OCI-LY1 (cell line): Measurements from ENCODE around the gene GOT2.

ENCODE experiments used
- H2AFZ ChIP-seq: fragments of 200-600 bp; sonication (generic), shearing (Covaris generic); 2 replicates; pipeline ENCODE4 v1.6.0; 2014; ENCODE audit warnings: antibody characterized with exemption, mild to moderate bottlenecking, low read length
- H3F3A ChIP-seq: fragments of 200-600 bp; sonication (generic), shearing (Covaris generic); 2 replicates; pipeline ENCODE4 v1.6.0; 2014; ENCODE audit warnings: mild to moderate bottlenecking, antibody characterized with exemption, low read length, moderate library complexity; ENCODE audit not compliant: insufficient read depth
- H3K27ac ChIP-seq: fragments of 200-600 bp; sonication (generic); 2 replicates; pipeline ENCODE4 v1.5.1; 2014; ENCODE audit warnings: low read length, mixed run types, mild to moderate bottlenecking, low read depth; ENCODE audit not compliant: poor library complexity, severe bottlenecking
- H3K27me3 ChIP-seq: fragments of 200-600 bp; sonication (generic); 2 replicates; pipeline ENCODE4 v1.6.0; 2014; ENCODE audit warnings: antibody characterized with exemption, mild to moderate bottlenecking, low read length, moderate library complexity; ENCODE audit not compliant: insufficient read depth
- H3K36me3 ChIP-seq: fragments of 200-600 bp; sonication (generic); 2 replicates; pipeline ENCODE4 v1.6.1; 2014; ENCODE audit warnings: mild to moderate bottlenecking, antibody characterized with exemption, low read length, moderate library complexity, mixed read lengths; ENCODE audit not compliant: insufficient read depth
- H3K4me1 ChIP-seq: fragments of 200-600 bp; sonication (generic); 2 replicates; pipeline ENCODE4 v1.5.1; 2014; ENCODE audit warnings: mild to moderate bottlenecking, low read length, moderate library complexity; ENCODE audit not compliant: insufficient read depth, severe bottlenecking
- H3K4me2 ChIP-seq: fragments of 200-600 bp; sonication (generic), shearing (Covaris generic); 2 replicates; pipeline ENCODE4 v1.6.1; 2014; ENCODE audit warnings: low read length
- H3K4me3 ChIP-seq: fragments of 200-600 bp; sonication (generic); 2 replicates; pipeline ENCODE4 v1.5.1; 2014; ENCODE audit warnings: low read length, low read depth, mild to moderate bottlenecking, mixed read lengths; ENCODE audit not compliant: poor library complexity, severe bottlenecking
- H3K79me2 ChIP-seq: fragments of 200-600 bp; shearing (Covaris generic); 2 replicates; pipeline ENCODE4 v1.6.1; 2016; ENCODE audit warnings: mixed run types, low read length, mixed read lengths; ENCODE audit not compliant: insufficient read depth
- H3K9ac ChIP-seq: fragments of 200-600 bp; sonication (generic), shearing (Covaris generic); 2 replicates; pipeline ENCODE4 v1.6.1; 2014; ENCODE audit warnings: mild to moderate bottlenecking, low read length, mixed read lengths
- H3K9me2 ChIP-seq: fragments of 200-600 bp; sonication (generic), shearing (Covaris generic); 2 replicates; pipeline ENCODE4 v1.6.1; 2014; ENCODE audit warnings: low read depth, mild to moderate bottlenecking, low read length, mixed read lengths
- H3K9me3 ChIP-seq: fragments of 200-600 bp; shearing (Covaris generic); 2 replicates; pipeline ENCODE4 v1.6.1; 2014; ENCODE audit warnings: low read length, mixed read lengths
- H4K20me1 ChIP-seq: fragments of 200-600 bp; sonication (generic), shearing (Covaris generic); 2 replicates; pipeline ENCODE4 v1.6.0; 2016; ENCODE audit warnings: mild to moderate bottlenecking, low read length; ENCODE audit not compliant: insufficient read depth
- CTCF ChIP-seq: fragments of 200-600 bp; sonication (generic), shearing (Covaris generic); IDR thresholded peaks from 2 replicates; pipeline ENCODE4 v1.5.1; 2017; ENCODE audit warnings: mild to moderate bottlenecking, antibody characterized with exemption, low read length, moderate library complexity, mixed read lengths
- EZH2 ChIP-seq: fragments of 200-600 bp; sonication (generic), shearing (Covaris generic); IDR thresholded peaks from 2 replicates; pipeline ENCODE4 v1.8.0; 2017; ENCODE audit warnings: borderline replicate concordance, mixed run types, mild to moderate bottlenecking, antibody characterized with exemption, low read length, moderate library complexity, mixed read lengths

GOT2 gene

DNA sequence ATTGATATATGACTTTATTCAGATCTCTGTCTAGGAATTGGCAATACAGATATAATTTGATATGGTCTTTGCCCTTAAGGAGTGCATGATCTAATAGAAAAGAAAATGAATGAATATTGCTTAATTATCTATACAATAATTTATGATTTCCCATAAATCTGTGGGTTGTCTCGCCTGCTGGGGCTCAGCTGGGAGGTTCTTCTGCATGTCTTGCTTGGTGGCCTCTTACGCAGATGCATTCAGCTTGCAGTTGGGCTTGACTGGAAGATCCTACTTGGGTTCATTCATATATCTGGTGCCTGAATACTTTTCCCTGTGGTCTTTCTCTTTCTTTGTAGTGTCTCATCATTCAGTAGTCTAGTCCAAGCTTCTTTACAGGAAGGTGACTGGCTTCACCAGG, 34.0 kb upstream of the GOT2 start:
- TF ChIP-seq CTCF (no peak), EZH2 (no peak)
- H3K79me2 ChIP-seq = no peaks in the 10 kb centered on the region

DNA sequence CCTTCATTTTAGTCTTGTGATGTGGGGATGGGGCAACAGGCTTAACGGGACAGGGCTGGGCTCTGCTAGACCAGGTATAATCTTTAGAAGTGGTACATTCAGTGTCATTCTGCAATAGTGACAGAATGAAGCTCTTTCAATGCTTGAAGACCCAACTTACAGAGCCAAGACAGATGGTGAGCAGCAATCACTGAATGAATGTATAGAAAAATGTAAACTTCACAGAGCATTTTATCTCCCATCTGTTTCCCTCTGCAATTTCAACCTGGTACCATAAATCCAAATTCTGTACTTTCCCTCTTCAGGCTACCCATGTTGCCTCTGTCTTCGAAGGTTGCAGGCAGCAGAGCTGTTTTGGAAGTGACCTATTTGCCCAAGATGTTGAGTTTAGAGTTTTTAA, 33.5 kb upstream of the GOT2 start:
- no peaks in the 10 kb centered on the region for H3K4me1 ChIP-seq
- H3K36me3 ChIP-seq = no peaks in the 10 kb centered on the region; the same call in 1 of the 2 replicates
- no peak overlapping the region for H3K4me3 ChIP-seq
- H3K27me3 ChIP-seq = peaks cover under 1% of the 10 kb centered on the region; the same call in 1 of the 2 replicates
- H3K27ac ChIP-seq = no peak overlapping the region
- no peak overlapping the region for H3K4me2 ChIP-seq
- no peak overlapping the region for H2AFZ ChIP-seq
- H4K20me1 ChIP-seq = no peaks in the 10 kb centered on the region
- no peaks in the 10 kb centered on the region for H3F3A ChIP-seq
- no peak overlapping the region for H3K9ac ChIP-seq
- no peaks in the 10 kb centered on the region for H3K9me3 ChIP-seq
- H3K9me2 ChIP-seq = no peaks in the 10 kb centered on the region
- TF ChIP-seq EZH2 (no peak), CTCF (no peak)
- H3K79me2 ChIP-seq = no peaks in the 10 kb centered on the region

More for the DNA sequence above, 34.0 kb upstream of the GOT2 start:
- no peaks in the 10 kb centered on the region for H3F3A ChIP-seq
- no peak overlapping the region for H3K4me2 ChIP-seq
- no peaks in the 10 kb centered on the region for H3K4me1 ChIP-seq
- H3K36me3 ChIP-seq = no peaks in the 10 kb centered on the region; the same call in 1 of the 2 replicates
- no peak overlapping the region for H3K9ac ChIP-seq
- H3K9me3 ChIP-seq = no peaks in the 10 kb centered on the region
- H4K20me1 ChIP-seq = no peaks in the 10 kb centered on the region
- H3K9me2 ChIP-seq = no peaks in the 10 kb centered on the region
- H3K27me3 ChIP-seq = peaks cover 3% of the 10 kb centered on the region; the same call in 1 of the 2 replicates
- no peak overlapping the region for H3K4me3 ChIP-seq
- H2AFZ ChIP-seq = no peak overlapping the region
- no peak overlapping the region for H3K27ac ChIP-seq

DNA sequence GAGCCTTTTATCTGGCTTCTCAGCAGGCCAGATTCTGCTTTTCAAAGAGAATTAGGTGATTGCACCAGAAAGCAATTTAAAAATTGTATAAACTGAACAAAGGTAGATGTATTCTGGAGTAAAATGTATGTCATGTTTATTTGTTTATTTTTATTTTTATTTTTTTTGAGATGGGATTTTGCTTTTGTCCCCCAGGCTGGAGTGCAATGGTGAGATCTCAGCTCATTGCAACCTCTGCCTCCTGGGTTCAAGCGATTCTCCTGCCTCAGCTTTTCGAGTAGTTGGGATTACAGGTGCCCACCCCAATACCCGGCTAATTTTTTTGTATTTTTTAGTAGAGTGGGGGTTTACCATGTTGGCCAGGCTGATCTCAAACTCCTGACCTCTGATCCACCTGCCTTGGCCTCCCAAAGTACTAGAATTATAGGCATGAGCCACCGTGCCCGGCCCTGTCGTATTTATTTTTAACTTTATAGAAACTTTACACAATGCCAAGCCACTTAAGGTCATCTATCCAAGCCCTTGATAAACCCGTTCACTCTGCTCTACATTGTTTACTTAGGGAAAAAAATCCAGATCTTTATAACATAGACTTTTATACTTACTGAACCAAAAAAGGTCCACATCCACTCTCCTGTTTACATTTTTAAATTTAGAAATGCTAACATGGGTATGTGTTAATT, 22.7 kb upstream of the GOT2 start:
- no peak for TF ChIP-seq EZH2
- TF ChIP-seq CTCF = no peak
- Histone ChIP-seq H3K27ac (no peak overlapping the region), H3K4me2 (no peak overlapping the region)

More for the DNA sequence above, 22.7 kb upstream of the GOT2 start:
- Histone ChIP-seq H3K4me3 (no peak overlapping the region), H3K9me2 (no peaks in the 10 kb centered on the region), H3F3A (no peaks in the 10 kb centered on the region), H3K36me3 (no peaks in the 10 kb centered on the region; the same call in 1 of the 2 replicates), H4K20me1 (no peaks in the 10 kb centered on the region), H3K9me3 (no peaks in the 10 kb centered on the region), H3K4me1 (no peaks in the 10 kb centered on the region), H3K9ac (no peak overlapping the region), H3K79me2 (no peaks in the 10 kb centered on the region), H2AFZ (no peak overlapping the region), H3K27me3 (peaks cover 13% of the 10 kb centered on the region; the same call in 1 of the 2 replicates)
